Lung (tissue), 10 donors: ENCODE results near the gene USP17L18. TPM values are rescaled to one million over a fixed set of nuclear protein-coding genes. Genes with fewer than 3 reads are reported as not detected.
"Not testable (repeated sequence)": the region's sequence is repeated elsewhere in the genome, so short reads cannot be mapped to it uniquely, and the experiment has no call there.

ENCODE experiments used
- ATAC-seq: fragments of 200-7000 bp; cut with Tn5 transposase; one replicate; pipeline ENCODE4 v1.9.1; 2020; ENCODE audit warnings: moderate number of reproducible peaks; ENCODE audit not compliant: insufficient read depth, low FRiP score
- DNase-seq, 3 donors: peaks; one replicate each; pipeline ENCODE4 v3.0.0-alpha.2; 2013 to 2017
- H3K27ac ChIP-seq, 2 donors: one replicate each; pipeline ENCODE4 v1.5.1; 2013; ENCODE audit warnings: mild to moderate bottlenecking in 2 of 2, moderate library complexity in 2 of 2, control low read depth in 1 of 2, inconsistent platforms in 1 of 2, low read depth in 1 of 2, low read length in 1 of 2
- H3K27me3 ChIP-seq, 3 donors: one replicate each; pipeline ENCODE4 v1.5.1; 2013; ENCODE audit warnings: low read length in 2 of 3; ENCODE audit not compliant: control insufficient read depth in 3 of 3, insufficient read depth in 3 of 3
- H3K36me3 ChIP-seq, 4 donors: one replicate each; pipeline ENCODE4 v1.5.1; 2013; ENCODE audit warnings: low read length in 4 of 4, mild to moderate bottlenecking in 1 of 4, moderate library complexity in 1 of 4; ENCODE audit not compliant: control insufficient read depth in 4 of 4, insufficient read depth in 4 of 4
- H3K4me1 ChIP-seq, 5 donors: one replicate each; pipeline ENCODE4 v1.5.1; 2013; ENCODE audit warnings: low read length in 5 of 5, mild to moderate bottlenecking in 2 of 5, moderate library complexity in 1 of 5; ENCODE audit not compliant: control insufficient read depth in 5 of 5, insufficient read depth in 5 of 5
- H3K4me3 ChIP-seq: one replicate; pipeline ENCODE4 v1.5.1; 2013; ENCODE audit warnings: mild to moderate bottlenecking, control low read depth, moderate library complexity
- H3K9ac ChIP-seq, 2 donors: one replicate each; pipeline ENCODE4 v1.5.1; 2013; ENCODE audit warnings: low read length in 2 of 2, control low read depth in 1 of 2; ENCODE audit not compliant: insufficient read depth in 1 of 2
- H3K9me3 ChIP-seq, 4 donors: one replicate each; pipeline ENCODE4 v1.5.1; 2013; ENCODE audit warnings: low read length in 3 of 4, mild to moderate bottlenecking in 1 of 4, moderate library complexity in 1 of 4; ENCODE audit not compliant: control insufficient read depth in 4 of 4, insufficient read depth in 3 of 4
- WGBS, 2 donors: extraction: QIAGEN DNeasy Blood & Tissue Kit; methylation state at CpG; one replicate each; pipeline ENCODE4 v1.1.7; 2013; 5-methylcytosine and 5-hydroxymethylcytosine counted together
- polyA plus RNA-seq, 2 donors: library from polyadenylated mRNA; stranded (reverse); fragments of 200-250 nt; gene quantifications; one replicate each; pipeline ENCODE4 v1.2.1, GENCODE V29; 2013
- total RNA-seq, 2 donors: library from RNA; depleted of rRNA in 1 of 2; stranded (reverse); fragments of >200 nt in 1 of 2; gene quantifications; one replicate each; pipeline ENCODE4 v1.2.1, GENCODE V29; 2014 to 2021
- donor health status: Bipolar disorder and iron deficiency.
- donor health status: healthy.
- donor health status: DM: yes; HTN: yes; CAD: no.

Gene USP17L18
- total and polyA plus RNA-seq, 4 donors = not detected

- not testable (repeated sequence) for H3K36me3 ChIP-seq
Observed at GRCh38 chr4:9238461-9238860, 10.0 kb upstream of the USP17L18 start.

DNA sequence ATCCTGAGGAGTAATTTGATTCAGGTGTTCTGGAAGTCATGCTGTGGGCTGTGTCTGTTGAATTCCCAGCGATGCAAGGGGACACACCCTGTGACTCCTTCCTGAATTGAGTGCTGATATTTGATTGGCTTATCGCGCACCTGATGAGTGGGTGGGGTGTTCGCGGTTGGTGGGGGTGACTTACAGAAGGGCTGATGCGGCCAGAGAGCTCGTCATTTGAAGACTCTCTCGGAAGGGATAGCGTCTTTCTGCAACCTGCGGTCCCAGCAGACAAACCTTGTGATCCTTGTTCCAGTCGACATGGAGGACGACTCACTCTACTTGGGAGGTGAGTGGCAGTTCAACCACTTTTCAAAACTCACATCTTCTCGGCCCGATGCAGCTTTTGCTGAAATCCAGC lies 4.9 kb upstream of the USP17L18 start, which contains the start of gene USP17L17:
Gene USP17L17, plus strand, starts transcription at position 301 of the 400 bp plus-strand sequence. Its CDS starts 0 bp downstream, at position 301.
- H3K4me1 ChIP-seq, H3K9ac ChIP-seq, DNase-seq, H3K9me3 ChIP-seq, H3K4me3 ChIP-seq, ATAC-seq, H3K36me3 ChIP-seq, H3K27me3 ChIP-seq, H3K27ac ChIP-seq: not testable (repeated sequence)
- WGBS, 2 donors = 92% methylated on average over 5 of the region's 14 CpGs

More at GRCh38 chr4:9238461-9238860, 10.0 kb upstream of the USP17L18 start:
- not testable (repeated sequence) for H3K4me1 ChIP-seq, H3K27ac ChIP-seq, H3K4me3 ChIP-seq, H3K9ac ChIP-seq, H3K9me3 ChIP-seq, DNase-seq, H3K27me3 ChIP-seq, ATAC-seq
- 72 to 83% methylated on average over 9 to 11 of the region's 12 CpGs for WGBS, 2 donors

GRCh38 chr4:9253078-9253477 lies 4.6 kb downstream of the USP17L18 start, which contains the start of gene USP17L19:
Gene USP17L19, plus strand, starts transcription at chr4:9253378. Its CDS starts 0 bp downstream, at chr4:9253378.
- H3K4me1 ChIP-seq, DNase-seq, H3K4me3 ChIP-seq, H3K27ac ChIP-seq, H3K27me3 ChIP-seq, ATAC-seq, H3K36me3 ChIP-seq, H3K9me3 ChIP-seq, H3K9ac ChIP-seq: not testable (repeated sequence)
- WGBS, 2 donors = no CpG with 5 or more reads among the region's 13 CpGs

GRCh38 chr4:9257824-9258223 lies 9.4 kb downstream of the USP17L18 start, which contains the start of gene USP17L20:
Gene USP17L20, plus strand, starts transcription at chr4:9258124. Its CDS starts 0 bp downstream, at chr4:9258124.
- not testable (repeated sequence) for H3K36me3 ChIP-seq, H3K9ac ChIP-seq, H3K4me1 ChIP-seq, H3K4me3 ChIP-seq, H3K27me3 ChIP-seq, DNase-seq, H3K9me3 ChIP-seq, ATAC-seq, H3K27ac ChIP-seq
- no CpG with 5 or more reads among the region's 15 CpGs for WGBS, 2 donors

GRCh38 chr4:9262572-9262971 lies 14.1 kb downstream of the USP17L18 start, which contains the start of gene USP17L21:
Gene USP17L21, plus strand, starts transcription at chr4:9262872. Its CDS starts 0 bp downstream, at chr4:9262872.
- H3K27me3 ChIP-seq, DNase-seq, ATAC-seq: not testable (repeated sequence)

DNA sequence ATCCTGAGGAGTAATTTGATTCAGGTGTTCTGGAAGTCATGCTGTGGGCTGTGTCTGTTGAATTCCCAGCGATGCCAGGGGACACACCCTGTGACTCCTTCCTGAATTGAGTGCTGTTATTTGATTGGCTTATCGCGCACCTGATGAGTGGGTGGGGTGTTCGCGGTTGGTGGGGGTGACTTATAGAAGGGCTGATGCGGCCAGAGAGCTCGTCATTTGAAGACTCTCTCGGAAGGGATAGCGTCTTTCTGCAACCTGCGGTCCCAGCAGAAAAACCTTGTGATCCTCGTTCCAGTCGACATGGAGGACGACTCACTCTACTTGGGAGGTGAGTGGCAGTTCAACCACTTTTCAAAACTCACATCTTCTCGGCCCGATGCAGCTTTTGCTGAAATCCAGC lies 18.9 kb downstream of the USP17L18 start, which contains the start of gene USP17L22:
Gene USP17L22, plus strand, starts transcription at position 301 of the 400 bp plus-strand sequence. Its CDS starts 0 bp downstream, at position 301.
- H3K9ac ChIP-seq, H3K27ac ChIP-seq, H3K36me3 ChIP-seq, H3K4me1 ChIP-seq, DNase-seq, H3K9me3 ChIP-seq, H3K4me3 ChIP-seq, H3K27me3 ChIP-seq, ATAC-seq: not testable (repeated sequence)
- WGBS, 2 donors = no CpG with 5 or more reads among the region's 15 CpGs

More at GRCh38 chr4:9262572-9262971, 14.1 kb downstream of the USP17L18 start, which contains the start of gene USP17L21:
- not testable (repeated sequence) for H3K4me1 ChIP-seq, H3K4me3 ChIP-seq, H3K36me3 ChIP-seq, H3K9me3 ChIP-seq, H3K9ac ChIP-seq, H3K27ac ChIP-seq
- WGBS, 2 donors = no CpG with 5 or more reads among the region's 13 CpGs

DNA sequence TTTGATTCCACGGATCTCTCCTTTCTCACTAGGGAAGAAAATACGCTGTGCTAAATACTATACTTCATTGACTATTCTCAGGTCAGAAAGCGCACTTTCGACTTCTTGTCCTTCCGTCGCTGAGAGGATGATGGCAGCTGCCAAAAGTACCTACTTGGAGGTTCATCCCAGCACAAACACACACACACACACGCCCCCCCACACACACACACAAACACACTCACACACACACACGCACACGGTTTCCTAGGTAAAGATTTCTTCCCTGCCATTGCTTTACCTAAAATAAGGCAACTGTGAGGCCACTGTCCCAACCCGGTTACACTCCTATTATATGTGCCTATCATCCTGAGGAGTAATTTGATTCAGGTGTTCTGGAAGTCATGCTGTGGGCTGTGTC lies 23.3 kb downstream of the USP17L18 start:
- not testable (repeated sequence) for H3K4me3 ChIP-seq, H3K9me3 ChIP-seq, H3K4me1 ChIP-seq, H3K27me3 ChIP-seq, H3K9ac ChIP-seq, H3K27ac ChIP-seq, H3K36me3 ChIP-seq, DNase-seq, ATAC-seq
- WGBS, 2 donors = 83 to 85% methylated on average over 4 to 5 of the region's 10 CpGs
